Keratinocyte (primary cell): ENCODE data around the gene KNOP1. TPM values are rescaled to one million over a fixed set of nuclear protein-coding genes. Genes with fewer than 3 reads are reported as not detected.

ENCODE experiments used
- DNase-seq: peaks from one replicate; pipeline ENCODE4 v3.0.0-alpha.2; 2011; ENCODE audit warnings: low read depth, missing footprints, low spot score
- FAIRE-seq: peaks from 2 replicates; lab custom pipeline; 2011; peaks lifted over from hg19 to GRCh38; lab: Jason Lieb, UNC
- H2AFZ ChIP-seq: 2 replicates; pipeline ENCODE4 v1.6.0; 2012; ENCODE audit warnings: low read length, control low read depth, inconsistent platforms; ENCODE audit not compliant: control insufficient read depth
- H3K27ac ChIP-seq: 2 replicates; pipeline ENCODE4 v1.5.1; 2011; ENCODE audit warnings: low read length; ENCODE audit not compliant: control insufficient read depth, insufficient read depth
- H3K27me3 ChIP-seq: 3 replicates; pipeline ENCODE4 v1.6.0; 2011; ENCODE audit warnings: low read length; ENCODE audit not compliant: control insufficient read depth, insufficient read depth; ENCODE audit errors: extremely low read depth
- H3K36me3 ChIP-seq, 2 experiments: 2 replicates in 1 of 2; 3 replicates in 1 of 2; pipeline ENCODE4 v1.5.1; 2011; ENCODE audit warnings: low read length in 2 of 2, mild to moderate bottlenecking in 1 of 2; ENCODE audit not compliant: control insufficient read depth in 2 of 2, insufficient read depth in 2 of 2; ENCODE audit errors: extremely low read depth in 1 of 2
- H3K4me1 ChIP-seq: 3 replicates; pipeline ENCODE4 v1.5.1; 2011; ENCODE audit warnings: low read length; ENCODE audit not compliant: control insufficient read depth, insufficient read depth; ENCODE audit errors: extremely low read depth
- H3K4me2 ChIP-seq: 3 replicates; pipeline ENCODE4 v1.6.0; 2011; ENCODE audit warnings: low read depth, low read length; ENCODE audit not compliant: control insufficient read depth, insufficient read depth; ENCODE audit errors: extremely low read depth
- H3K4me3 ChIP-seq, 3 experiments: fragments of 200-600 bp in 1 of 3; sonication (generic) in 1 of 3; 2 replicates in 2 of 3; 3 replicates in 1 of 3; pipeline ENCODE4 v1.5.1; 2011 to 2016; ENCODE audit warnings: low read length in 3 of 3, mild to moderate bottlenecking in 3 of 3, control low read depth in 2 of 3, inconsistent platforms in 1 of 3, low read depth in 1 of 3, mixed read lengths in 1 of 3, mixed run types in 1 of 3, moderate library complexity in 1 of 3; ENCODE audit not compliant: control insufficient read depth in 2 of 3, insufficient read depth in 2 of 3; ENCODE audit errors: extremely low read depth in 1 of 3
- H3K79me2 ChIP-seq: 2 replicates; pipeline ENCODE4 v1.6.0; 2012; ENCODE audit warnings: low read length; ENCODE audit not compliant: control insufficient read depth, insufficient read depth
- H3K9ac ChIP-seq: 3 replicates; pipeline ENCODE4 v1.6.0; 2011; ENCODE audit warnings: low read length; ENCODE audit not compliant: control insufficient read depth, insufficient read depth; ENCODE audit errors: extremely low read depth
- H3K9me1 ChIP-seq: 3 replicates; pipeline ENCODE4 v1.6.0; 2011; ENCODE audit warnings: low read length; ENCODE audit not compliant: control insufficient read depth, insufficient read depth; ENCODE audit errors: extremely low read depth
- H3K9me3 ChIP-seq: 2 replicates; pipeline ENCODE4 v1.5.1; 2012; ENCODE audit warnings: low read depth, low read length; ENCODE audit not compliant: control insufficient read depth
- H4K20me1 ChIP-seq: 3 replicates; pipeline ENCODE4 v1.6.0; 2011; ENCODE audit warnings: low read length; ENCODE audit not compliant: control insufficient read depth, insufficient read depth; ENCODE audit errors: extremely low read depth
- EZH2 ChIP-seq: IDR thresholded peaks from one replicate; pipeline ENCODE4 v1.6.1; 2012; ENCODE audit warnings: inconsistent platforms, mild to moderate bottlenecking, low read length, moderate library complexity
- dilution Hi-C: fragments of 300-500 bp; cut with MboI; formaldehyde crosslinking; loops from one replicate; pipeline ENCODE4 v1.7.0; 2020; ENCODE audit warnings: low sequenced_read_pairs; ENCODE audit not compliant: extremely low pct_ligation_motif_present
- polyA plus RNA-seq, 5 experiments: library from polyadenylated mRNA; depleted of rRNA in 3 of 5; stranded (reverse) in 3 of 5; stranded (forward) in 1 of 5; unstranded in 1 of 5; fragments of >200 nt; gene quantifications; 1 replicate in 1 of 5; 2 replicates in 3 of 5; 3 replicates in 1 of 5; pipeline versions ENCODE4 v1.2.1 to v1.2.3, GENCODE V29; 2011 to 2012; ENCODE audit warnings: missing spikeins in 2 of 5, low read depth in 1 of 5, low replicate concordance in 1 of 5
- TF ChIP-seq, protein P1 (sequence below), 3 experiments: IDR thresholded peaks in 1 of 3; conservative IDR thresholded peaks in 1 of 3; optimal IDR thresholded peaks in 1 of 3; 2 replicates in 2 of 3; 3 replicates in 1 of 3; pipeline versions ENCODE3 to v1.5.1; 2011; ENCODE audit warnings: low read length in 3 of 3, mild to moderate bottlenecking in 3 of 3, moderate library complexity in 2 of 3, control low read depth in 1 of 3, inconsistent platforms in 1 of 3; ENCODE audit not compliant: insufficient read depth in 2 of 3; ENCODE audit errors: extremely low read depth in 1 of 3

The KNOP1 gene
- polyA plus RNA-seq, 1 donor (not counting 4 experiments of a cell fraction or from before 2014, with no cell fraction given): 19.8 TPM

DNA sequence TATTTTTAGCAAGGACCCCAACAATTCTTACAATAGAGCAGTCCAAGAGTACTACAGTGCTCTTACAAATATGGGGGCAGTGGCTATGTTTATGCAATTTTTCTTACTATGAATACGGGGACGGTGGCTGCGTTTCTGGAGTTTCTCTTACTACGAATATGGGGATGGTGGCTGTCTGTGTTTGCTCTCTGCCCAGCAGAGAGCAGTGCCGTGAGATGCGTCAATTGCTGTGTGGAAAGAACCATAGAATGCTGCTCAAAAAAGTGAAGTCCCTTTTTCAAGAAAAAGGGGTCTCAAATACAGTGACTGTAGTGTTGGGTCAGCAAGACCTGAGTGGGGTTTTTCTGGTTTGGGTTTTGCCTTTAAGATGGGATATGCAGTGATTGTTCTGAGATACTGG, 53.9 kb downstream of the KNOP1 start:
- Histone ChIP-seq H4K20me1 (no peaks in the 10 kb centered on the region), H3K36me3 (peaks cover 0 to 2% of the 10 kb centered on the region in 2 experiments), H3K9ac (no peak overlapping the region), H2AFZ (no peak overlapping the region), H3K27me3 (no peaks in the 10 kb centered on the region), H3K4me1 (no peaks in the 10 kb centered on the region), H3K79me2 (no peaks in the 10 kb centered on the region), H3K4me2 (no peak overlapping the region), H3K27ac (no peak overlapping the region), H3K9me3 (no peaks in the 10 kb centered on the region), H3K9me1 (no peaks in the 10 kb centered on the region), H3K4me3 (no peak overlapping the region)
- TF ChIP-seq, protein P1, sequence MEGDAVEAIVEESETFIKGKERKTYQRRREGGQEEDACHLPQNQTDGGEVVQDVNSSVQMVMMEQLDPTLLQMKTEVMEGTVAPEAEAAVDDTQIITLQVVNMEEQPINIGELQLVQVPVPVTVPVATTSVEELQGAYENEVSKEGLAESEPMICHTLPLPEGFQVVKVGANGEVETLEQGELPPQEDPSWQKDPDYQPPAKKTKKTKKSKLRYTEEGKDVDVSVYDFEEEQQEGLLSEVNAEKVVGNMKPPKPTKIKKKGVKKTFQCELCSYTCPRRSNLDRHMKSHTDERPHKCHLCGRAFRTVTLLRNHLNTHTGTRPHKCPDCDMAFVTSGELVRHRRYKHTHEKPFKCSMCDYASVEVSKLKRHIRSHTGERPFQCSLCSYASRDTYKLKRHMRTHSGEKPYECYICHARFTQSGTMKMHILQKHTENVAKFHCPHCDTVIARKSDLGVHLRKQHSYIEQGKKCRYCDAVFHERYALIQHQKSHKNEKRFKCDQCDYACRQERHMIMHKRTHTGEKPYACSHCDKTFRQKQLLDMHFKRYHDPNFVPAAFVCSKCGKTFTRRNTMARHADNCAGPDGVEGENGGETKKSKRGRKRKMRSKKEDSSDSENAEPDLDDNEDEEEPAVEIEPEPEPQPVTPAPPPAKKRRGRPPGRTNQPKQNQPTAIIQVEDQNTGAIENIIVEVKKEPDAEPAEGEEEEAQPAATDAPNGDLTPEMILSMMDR (optimal IDR thresholded peaks at IDR 0.05 in 1 of 3, IDR thresholded peaks at IDR 0.05 in 1 of 3, conservative IDR thresholded peaks at IDR 0.05 in 1 of 3; ENCODE audit: extremely low read depth in 1 of 3, insufficient read depth in 2 of 3, low read length in 3 of 3): no peak
- no peak for TF ChIP-seq EZH2
- FAIRE-seq (no peak), DNase-seq (no peak)
- dilution Hi-C loops: no loop called here

DNA sequence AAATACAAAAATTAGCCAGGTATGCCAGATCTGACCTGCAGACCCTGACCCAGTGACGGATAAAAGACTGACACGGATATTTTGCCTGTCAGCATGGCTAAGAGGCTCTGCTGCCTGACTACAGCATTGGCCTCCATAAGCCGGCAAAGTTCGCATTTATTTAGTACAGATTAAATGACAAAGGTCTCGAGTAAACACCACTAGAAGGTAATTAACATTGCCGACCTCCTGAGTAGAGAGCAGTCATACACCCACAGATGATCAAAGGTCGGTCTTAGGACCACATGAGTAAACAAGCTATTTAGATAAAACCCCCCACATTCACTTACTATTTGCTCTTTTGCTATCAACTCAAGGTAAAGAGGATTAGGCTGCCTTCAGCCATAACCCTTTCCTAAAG, 55.7 kb downstream of the KNOP1 start:
- H3K27me3 ChIP-seq: no peaks in the 10 kb centered on the region
- H3K79me2 ChIP-seq: no peaks in the 10 kb centered on the region
- H3K27ac ChIP-seq: no peak overlapping the region
- no peak for TF ChIP-seq EZH2
- TF ChIP-seq, protein P1 (optimal IDR thresholded peaks at IDR 0.05 in 1 of 3, IDR thresholded peaks at IDR 0.05 in 1 of 3, conservative IDR thresholded peaks at IDR 0.05 in 1 of 3; ENCODE audit: extremely low read depth in 1 of 3, insufficient read depth in 2 of 3, low read length in 3 of 3): no peak
- H3K4me2 ChIP-seq: no peak overlapping the region
- H3K9me1 ChIP-seq: no peaks in the 10 kb centered on the region
- no peaks in the 10 kb centered on the region for H3K36me3 ChIP-seq
- H3K9ac ChIP-seq: no peak overlapping the region
- dilution Hi-C loops: no loop called here
- no peaks in the 10 kb centered on the region for H3K9me3 ChIP-seq
- DNase-seq (no peak), FAIRE-seq (no peak)
- no peaks in the 10 kb centered on the region for H4K20me1 ChIP-seq
- no peaks in the 10 kb centered on the region for H3K4me1 ChIP-seq
- no peak overlapping the region for H2AFZ ChIP-seq
- H3K4me3 ChIP-seq: no peak overlapping the region
